ENCODE results near the gene MZT2B. TPM values are rescaled to one million over a fixed set of nuclear protein-coding genes. Genes with fewer than 3 reads are reported as not detected.
"Not testable (repeated sequence)": the region's sequence is repeated elsewhere in the genome, so short reads cannot be mapped to it uniquely, and the experiment has no call there.

Gene MZT2B
- total RNA-seq, 1 experiment from 2014 or later: 265 TPM

DNA sequence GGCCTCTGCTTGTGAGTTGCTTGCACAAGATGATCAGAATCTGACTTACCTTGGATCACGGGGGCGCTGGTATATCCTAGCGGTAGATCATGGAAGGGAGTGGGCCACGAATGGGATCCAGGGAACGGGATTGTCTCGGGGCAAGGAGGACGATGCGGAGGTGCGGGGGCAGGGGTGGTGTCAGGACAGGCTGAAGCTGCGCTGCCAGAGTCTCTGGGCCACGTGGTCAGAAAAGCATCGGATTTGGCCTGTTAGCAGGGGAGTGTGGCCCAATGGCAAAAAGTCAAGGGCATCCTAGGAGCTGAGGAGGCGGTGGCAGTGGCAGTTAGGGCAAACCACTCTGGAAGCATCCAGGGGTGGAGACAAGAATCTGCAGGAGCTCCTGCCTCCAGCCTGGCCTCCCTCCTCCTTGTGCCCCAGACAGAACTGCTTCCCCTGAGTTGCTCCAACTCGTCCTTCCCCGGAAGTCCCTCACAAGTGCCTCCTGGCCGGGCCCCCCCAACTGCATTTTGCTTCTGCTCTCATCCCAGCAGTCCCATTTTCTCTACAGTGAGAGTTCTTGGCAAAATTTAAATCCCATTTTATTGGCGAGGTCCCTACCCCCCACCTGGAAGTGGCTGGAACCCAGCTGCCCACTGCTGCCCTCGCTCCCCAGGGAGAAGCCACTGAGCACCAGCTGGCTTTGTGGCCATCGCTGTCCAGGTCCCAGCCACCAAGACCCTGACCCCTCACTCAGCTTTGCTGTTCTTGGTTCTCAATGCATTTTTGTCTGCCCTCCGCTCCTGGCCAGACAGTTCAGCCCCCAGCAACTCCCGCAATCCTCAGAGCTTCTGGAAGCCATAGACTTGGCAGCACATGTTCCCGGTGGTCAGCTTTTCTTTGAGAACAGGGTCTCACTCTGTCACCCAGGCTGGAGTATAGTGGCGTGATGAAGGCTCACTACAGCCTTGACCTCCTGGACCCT lies 31.6 kb upstream of the MZT2B start:
- CTCF ChIA-PET: interaction anchor here (0.6 kb wide), 1 partner anchor 1940 kb away, joined by 3 read pairs; no protein-coding TSS in a partner anchor
- H3K4me1 Mint-ChIP-seq (ENCODE audit: low read depth, unreplicated experiment): no peaks in the 10 kb centered on the region
- H3K27ac Mint-ChIP-seq (ENCODE audit: unreplicated experiment): no peak overlapping the region
- no peaks in the 10 kb centered on the region for H3K27me3 Mint-ChIP-seq (ENCODE audit: unreplicated experiment)
- TF ChIP-seq, protein P1, sequence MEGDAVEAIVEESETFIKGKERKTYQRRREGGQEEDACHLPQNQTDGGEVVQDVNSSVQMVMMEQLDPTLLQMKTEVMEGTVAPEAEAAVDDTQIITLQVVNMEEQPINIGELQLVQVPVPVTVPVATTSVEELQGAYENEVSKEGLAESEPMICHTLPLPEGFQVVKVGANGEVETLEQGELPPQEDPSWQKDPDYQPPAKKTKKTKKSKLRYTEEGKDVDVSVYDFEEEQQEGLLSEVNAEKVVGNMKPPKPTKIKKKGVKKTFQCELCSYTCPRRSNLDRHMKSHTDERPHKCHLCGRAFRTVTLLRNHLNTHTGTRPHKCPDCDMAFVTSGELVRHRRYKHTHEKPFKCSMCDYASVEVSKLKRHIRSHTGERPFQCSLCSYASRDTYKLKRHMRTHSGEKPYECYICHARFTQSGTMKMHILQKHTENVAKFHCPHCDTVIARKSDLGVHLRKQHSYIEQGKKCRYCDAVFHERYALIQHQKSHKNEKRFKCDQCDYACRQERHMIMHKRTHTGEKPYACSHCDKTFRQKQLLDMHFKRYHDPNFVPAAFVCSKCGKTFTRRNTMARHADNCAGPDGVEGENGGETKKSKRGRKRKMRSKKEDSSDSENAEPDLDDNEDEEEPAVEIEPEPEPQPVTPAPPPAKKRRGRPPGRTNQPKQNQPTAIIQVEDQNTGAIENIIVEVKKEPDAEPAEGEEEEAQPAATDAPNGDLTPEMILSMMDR (IDR thresholded peaks at IDR 0.05; ENCODE audit: unreplicated experiment): no peak
- H3K36me3 Mint-ChIP-seq (ENCODE audit: insufficient read depth, unreplicated experiment): peaks cover 18% of the 10 kb centered on the region
- intact Hi-C loops (cut with micrococcal nuclease; ENCODE audit: unreplicated experiment): no loop called here
- BruUV-seq (replicated peaks): no TSS peak
- H3K4me3 Mint-ChIP-seq (ENCODE audit: low read depth, unreplicated experiment): no peak overlapping the region
- no peaks in the 10 kb centered on the region for H3K9me3 Mint-ChIP-seq (ENCODE audit: low read depth, unreplicated experiment)
- DNase-seq: no peak

DNA sequence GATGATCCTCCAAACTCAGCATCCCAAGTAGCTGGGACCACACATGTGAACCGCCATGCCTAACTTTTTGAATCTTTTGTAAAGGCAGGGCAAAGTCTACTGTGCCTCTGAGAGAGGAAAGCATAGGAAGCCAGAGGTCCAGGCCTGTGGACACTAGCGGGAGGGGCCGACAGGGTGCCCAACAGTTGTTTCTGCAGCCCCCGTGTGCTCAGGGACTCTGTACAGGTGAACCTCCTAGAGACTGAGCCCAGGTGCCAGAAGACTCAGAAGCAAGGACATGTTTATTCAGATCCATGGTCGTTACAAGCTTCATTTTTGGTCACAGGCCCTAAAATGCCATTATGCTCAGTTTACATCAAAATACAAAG lies 30.9 kb upstream of the MZT2B start:
- H3K36me3 Mint-ChIP-seq (ENCODE audit: insufficient read depth, unreplicated experiment): peaks cover 18% of the 10 kb centered on the region
- H3K27ac Mint-ChIP-seq (ENCODE audit: unreplicated experiment); H3K9me3 Mint-ChIP-seq (ENCODE audit: low read depth, unreplicated experiment); H3K27me3 Mint-ChIP-seq (ENCODE audit: unreplicated experiment); H3K4me1 Mint-ChIP-seq (ENCODE audit: low read depth, unreplicated experiment); CTCF ChIA-PET; BruUV-seq (replicated peaks); intact Hi-C loops (cut with micrococcal nuclease; ENCODE audit: unreplicated experiment); H3K4me3 Mint-ChIP-seq (ENCODE audit: low read depth, unreplicated experiment); DNase-seq: not testable (repeated sequence)

DNA sequence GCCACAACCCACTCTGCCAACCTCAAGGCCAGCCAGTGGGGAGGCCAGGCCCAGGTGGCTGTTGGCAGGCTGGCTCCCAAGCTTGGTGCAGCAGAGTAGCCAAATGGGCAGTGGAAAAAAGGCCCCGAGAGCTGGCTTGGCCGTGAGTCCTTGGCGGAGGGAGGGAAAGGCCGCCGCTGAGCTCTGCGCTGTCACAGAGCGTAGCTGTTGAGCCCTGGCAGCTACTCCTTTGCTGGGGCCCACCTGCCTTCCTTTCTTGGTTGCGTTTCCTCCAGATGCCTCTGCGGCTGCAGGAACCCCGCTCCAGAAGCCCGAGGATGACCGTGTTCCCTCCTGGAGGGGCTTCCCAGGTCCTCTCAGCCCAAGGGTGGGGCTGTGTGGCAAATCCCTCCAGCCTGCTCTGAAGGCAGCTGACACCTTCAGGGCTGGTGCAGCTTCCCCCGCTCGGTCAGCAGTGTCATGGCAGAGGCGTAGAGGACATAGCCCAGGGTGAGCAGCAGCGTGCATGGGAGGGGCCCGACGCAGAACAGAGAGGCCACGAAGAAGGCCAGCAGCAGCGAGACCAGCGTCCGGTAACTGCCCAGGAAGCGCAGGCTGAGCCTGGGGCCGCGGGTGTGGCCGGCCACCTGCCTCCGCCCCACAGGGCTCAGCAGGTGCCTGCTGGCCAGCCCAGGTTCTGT lies 29.8 kb upstream of the MZT2B start:
- H3K9me3 Mint-ChIP-seq (ENCODE audit: low read depth, unreplicated experiment); CTCF ChIA-PET; H3K27ac Mint-ChIP-seq (ENCODE audit: unreplicated experiment); intact Hi-C loops (cut with micrococcal nuclease; ENCODE audit: unreplicated experiment); BruUV-seq (replicated peaks); H3K27me3 Mint-ChIP-seq (ENCODE audit: unreplicated experiment); H3K4me3 Mint-ChIP-seq (ENCODE audit: low read depth, unreplicated experiment); H3K4me1 Mint-ChIP-seq (ENCODE audit: low read depth, unreplicated experiment); DNase-seq: not testable (repeated sequence)
- H3K36me3 Mint-ChIP-seq (ENCODE audit: insufficient read depth, unreplicated experiment): peaks cover 18% of the 10 kb centered on the region

DNA sequence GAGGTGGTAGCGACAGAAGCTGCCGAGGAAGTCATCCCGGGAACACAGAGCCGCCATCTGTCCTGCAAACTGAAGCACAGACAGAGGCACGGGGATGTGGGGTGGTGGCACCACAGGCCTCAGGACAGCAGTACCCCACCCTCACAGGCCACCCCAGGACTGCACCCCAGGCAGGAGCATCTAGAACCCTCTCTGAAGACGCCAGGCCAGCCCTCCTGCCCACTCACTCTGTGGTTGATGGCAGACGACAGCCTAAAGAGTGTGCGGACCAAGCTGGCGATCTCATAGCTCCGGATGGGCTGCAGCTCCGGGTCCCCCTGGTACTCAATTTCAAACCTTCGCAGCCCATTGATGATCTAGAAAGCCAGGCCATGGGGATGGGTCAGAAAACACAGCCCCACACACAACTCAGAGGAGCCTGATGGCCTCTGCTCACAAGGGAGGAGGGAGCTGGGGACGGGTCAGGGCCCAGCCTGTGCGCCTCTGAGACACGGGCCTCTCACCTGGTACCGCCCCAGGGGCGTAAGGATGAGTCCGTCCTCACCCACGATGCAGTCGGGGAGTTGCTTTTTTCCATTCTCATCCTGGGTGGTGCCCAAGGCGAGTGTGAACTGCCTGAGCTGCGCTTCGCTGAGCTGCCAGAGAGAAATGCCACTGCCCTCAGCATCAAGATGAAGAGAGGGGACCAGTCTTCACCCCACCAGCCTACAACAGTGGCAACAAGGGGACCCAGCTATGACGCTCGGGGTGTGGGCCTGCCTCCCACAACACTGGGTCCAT lies 29.1 kb upstream of the MZT2B start:
- Mint-ChIP-seq H3K27me3 (ENCODE audit: unreplicated experiment) (no peaks in the 10 kb centered on the region), H3K9me3 (ENCODE audit: low read depth, unreplicated experiment) (no peaks in the 10 kb centered on the region), H3K36me3 (ENCODE audit: insufficient read depth, unreplicated experiment) (peaks cover 18% of the 10 kb centered on the region), H3K27ac (ENCODE audit: unreplicated experiment) (no peak overlapping the region), H3K4me3 (ENCODE audit: low read depth, unreplicated experiment) (no peak overlapping the region), H3K4me1 (ENCODE audit: low read depth, unreplicated experiment) (no peaks in the 10 kb centered on the region)
- BruUV-seq (replicated peaks): no TSS peak
- CTCF ChIA-PET: no interaction called here
- TF ChIP-seq, protein P1 (IDR thresholded peaks at IDR 0.05; ENCODE audit: unreplicated experiment): no peak
- no peak for DNase-seq
- intact Hi-C loops (cut with micrococcal nuclease; ENCODE audit: unreplicated experiment): no loop called here

DNA sequence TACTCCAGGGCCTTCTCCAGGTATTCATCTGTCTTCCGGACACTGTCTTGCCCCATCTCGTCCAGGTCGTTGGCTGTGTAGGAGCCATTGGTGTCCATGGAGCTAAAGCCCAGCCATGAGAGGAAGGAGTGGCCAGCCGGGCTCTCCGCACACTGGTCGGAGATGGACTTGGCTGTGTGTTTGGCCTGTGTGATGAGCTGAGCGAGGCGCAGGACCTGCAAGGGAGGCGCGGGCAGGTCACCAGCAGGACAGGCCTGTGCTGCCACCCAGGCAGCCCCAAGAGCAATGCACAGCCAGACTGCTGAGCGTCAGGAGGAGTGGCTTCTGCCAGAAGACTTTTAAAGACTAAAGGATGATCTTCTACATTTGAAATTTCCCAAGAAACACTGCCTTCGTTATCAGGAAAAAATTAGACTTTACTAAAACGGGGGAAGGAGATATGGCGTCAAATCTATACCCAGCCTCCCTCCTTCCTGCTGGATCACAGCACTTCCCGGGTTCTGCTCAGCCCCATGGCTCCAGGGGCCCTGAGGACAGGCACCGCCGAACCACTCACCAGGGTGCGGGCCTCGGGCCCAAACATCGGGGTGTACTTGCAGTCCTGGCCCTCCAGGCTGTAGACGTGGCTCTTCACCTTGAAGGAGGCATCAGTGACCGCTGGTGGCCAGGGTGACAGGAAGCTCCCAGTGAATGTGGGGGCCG lies 28.2 kb upstream of the MZT2B start:
- H3K27me3 Mint-ChIP-seq (ENCODE audit: unreplicated experiment); H3K27ac Mint-ChIP-seq (ENCODE audit: unreplicated experiment); DNase-seq; H3K9me3 Mint-ChIP-seq (ENCODE audit: low read depth, unreplicated experiment); BruUV-seq (replicated peaks); H3K4me1 Mint-ChIP-seq (ENCODE audit: low read depth, unreplicated experiment); CTCF ChIA-PET; intact Hi-C loops (cut with micrococcal nuclease; ENCODE audit: unreplicated experiment); H3K4me3 Mint-ChIP-seq (ENCODE audit: low read depth, unreplicated experiment): not testable (repeated sequence)
- H3K36me3 Mint-ChIP-seq (ENCODE audit: insufficient read depth, unreplicated experiment): peaks cover 18% of the 10 kb centered on the region

DNA sequence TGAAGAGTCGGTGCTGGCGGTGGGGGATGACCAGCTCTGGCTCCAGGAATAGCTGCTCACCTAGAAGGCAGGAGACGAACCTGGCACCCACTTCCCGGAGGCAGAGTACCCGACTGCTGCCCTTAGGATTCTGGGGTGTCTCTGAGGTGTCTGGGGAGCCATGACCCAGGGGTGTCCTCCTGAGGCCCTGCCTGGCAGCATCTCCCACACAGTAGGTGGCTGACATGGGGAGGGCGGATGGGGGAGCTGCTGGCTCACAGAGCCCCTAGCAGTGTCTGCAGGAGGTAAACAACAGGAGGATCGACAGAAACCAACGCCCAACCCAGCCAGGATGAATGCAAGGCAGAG lies 27.7 kb upstream of the MZT2B start:
- H3K27me3 Mint-ChIP-seq (ENCODE audit: unreplicated experiment); H3K4me1 Mint-ChIP-seq (ENCODE audit: low read depth, unreplicated experiment); H3K27ac Mint-ChIP-seq (ENCODE audit: unreplicated experiment); BruUV-seq (replicated peaks); DNase-seq; CTCF ChIA-PET; H3K9me3 Mint-ChIP-seq (ENCODE audit: low read depth, unreplicated experiment); intact Hi-C loops (cut with micrococcal nuclease; ENCODE audit: unreplicated experiment); H3K4me3 Mint-ChIP-seq (ENCODE audit: low read depth, unreplicated experiment): not testable (repeated sequence)
- peaks cover 18% of the 10 kb centered on the region for H3K36me3 Mint-ChIP-seq (ENCODE audit: insufficient read depth, unreplicated experiment)
